ENCODE measurements around the gene PSMA7.
"Not testable (repeated sequence)": the region's sequence is repeated elsewhere in the genome, so short reads cannot be mapped to it uniquely, and the experiment has no call there.

The PSMA7 gene

DNA sequence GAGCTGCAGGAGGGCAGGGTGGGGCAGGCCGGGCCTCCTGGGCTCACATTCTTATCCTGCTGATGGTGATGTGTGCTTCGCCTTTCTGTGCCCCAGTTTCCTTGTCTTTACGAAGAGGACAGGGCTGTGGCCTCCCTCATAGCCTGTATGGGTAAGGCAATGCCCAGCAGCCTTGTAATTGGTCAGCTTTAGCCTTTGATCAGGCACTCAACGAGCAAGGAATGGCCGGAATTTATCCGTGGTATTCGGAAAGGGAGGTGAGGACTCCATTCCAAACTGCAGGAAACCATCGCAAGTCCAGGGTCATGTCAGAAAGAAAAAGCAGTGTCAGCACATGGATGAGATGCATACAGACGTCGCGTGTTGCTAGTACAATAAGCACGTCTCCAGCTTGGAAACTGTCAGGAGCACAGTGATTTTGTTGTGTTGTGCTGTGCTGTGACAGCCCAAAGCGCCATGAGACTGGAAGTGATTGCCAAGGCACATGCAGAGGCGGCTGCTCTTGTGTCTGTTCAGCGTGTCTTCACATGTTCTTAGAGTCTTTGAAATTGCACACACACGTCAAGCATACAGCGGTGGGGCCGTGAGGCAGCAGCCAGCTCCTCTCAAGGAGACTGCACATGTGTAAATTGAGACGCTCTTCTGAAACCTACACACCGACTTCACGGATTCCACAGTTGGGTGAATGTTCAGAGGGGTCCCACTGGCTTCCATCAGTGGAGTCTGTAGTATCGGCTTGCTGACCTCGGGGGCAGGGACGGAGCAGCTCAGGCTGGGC lies 6.5 kb upstream of the PSMA7 start:
- no peak overlapping the region for H3K27ac ChIP-seq
- TF ChIP-seq, protein P1, sequence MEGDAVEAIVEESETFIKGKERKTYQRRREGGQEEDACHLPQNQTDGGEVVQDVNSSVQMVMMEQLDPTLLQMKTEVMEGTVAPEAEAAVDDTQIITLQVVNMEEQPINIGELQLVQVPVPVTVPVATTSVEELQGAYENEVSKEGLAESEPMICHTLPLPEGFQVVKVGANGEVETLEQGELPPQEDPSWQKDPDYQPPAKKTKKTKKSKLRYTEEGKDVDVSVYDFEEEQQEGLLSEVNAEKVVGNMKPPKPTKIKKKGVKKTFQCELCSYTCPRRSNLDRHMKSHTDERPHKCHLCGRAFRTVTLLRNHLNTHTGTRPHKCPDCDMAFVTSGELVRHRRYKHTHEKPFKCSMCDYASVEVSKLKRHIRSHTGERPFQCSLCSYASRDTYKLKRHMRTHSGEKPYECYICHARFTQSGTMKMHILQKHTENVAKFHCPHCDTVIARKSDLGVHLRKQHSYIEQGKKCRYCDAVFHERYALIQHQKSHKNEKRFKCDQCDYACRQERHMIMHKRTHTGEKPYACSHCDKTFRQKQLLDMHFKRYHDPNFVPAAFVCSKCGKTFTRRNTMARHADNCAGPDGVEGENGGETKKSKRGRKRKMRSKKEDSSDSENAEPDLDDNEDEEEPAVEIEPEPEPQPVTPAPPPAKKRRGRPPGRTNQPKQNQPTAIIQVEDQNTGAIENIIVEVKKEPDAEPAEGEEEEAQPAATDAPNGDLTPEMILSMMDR (conservative IDR thresholded peaks at IDR 0.05), result no peak
- TF ChIP-seq ZFX (IDR thresholded peaks at IDR 0.05), result no peak

DNA sequence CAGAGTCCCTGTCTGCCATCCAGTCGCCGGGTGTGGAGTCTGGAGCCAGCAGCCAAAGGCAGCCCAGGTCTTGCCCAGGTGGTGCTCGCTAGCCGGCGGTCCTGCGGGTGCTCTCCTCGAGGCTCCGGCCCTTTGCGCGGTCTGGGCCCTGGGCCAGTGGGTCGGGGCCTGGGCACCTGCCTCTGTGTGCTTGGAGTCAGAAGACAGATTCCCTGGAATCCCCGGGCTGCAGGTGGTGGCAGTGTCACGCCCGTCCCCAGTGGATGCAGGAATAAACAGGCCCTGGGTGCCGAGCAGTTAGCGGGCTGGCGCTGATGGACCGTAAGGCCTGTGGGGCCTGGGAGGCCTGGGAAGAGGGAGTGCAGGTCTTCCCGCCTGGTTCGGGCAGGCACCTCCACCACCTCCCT lies 5.7 kb upstream of the PSMA7 start:
- H3K27ac ChIP-seq, result no peak overlapping the region
- TF ChIP-seq ZFX (IDR thresholded peaks at IDR 0.05), result no peak
- TF ChIP-seq, protein P1 (conservative IDR thresholded peaks at IDR 0.05), result no peak

DNA sequence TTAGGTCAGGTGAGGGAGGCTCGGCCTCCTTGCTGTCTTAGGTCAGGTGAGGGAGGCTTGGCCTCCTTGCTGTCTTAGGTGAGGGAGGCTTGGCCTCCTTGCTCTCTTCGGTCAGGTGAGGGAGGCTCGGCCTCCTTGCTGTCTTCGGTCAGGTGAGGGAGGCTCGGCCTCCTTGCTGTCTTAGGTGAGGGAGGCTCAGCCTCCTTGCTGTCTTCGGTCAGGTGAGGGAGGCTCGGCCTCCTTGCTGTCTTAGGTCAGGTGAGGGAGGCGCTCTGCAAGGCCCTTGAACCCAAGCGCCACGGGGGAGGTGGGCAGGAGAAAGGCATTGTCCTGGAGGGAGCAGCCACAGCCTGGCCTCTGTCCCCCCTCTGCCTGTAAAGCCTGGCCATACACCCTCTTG lies 5.2 kb upstream of the PSMA7 start:
- H3K27ac ChIP-seq, result not testable (repeated sequence)

DNA sequence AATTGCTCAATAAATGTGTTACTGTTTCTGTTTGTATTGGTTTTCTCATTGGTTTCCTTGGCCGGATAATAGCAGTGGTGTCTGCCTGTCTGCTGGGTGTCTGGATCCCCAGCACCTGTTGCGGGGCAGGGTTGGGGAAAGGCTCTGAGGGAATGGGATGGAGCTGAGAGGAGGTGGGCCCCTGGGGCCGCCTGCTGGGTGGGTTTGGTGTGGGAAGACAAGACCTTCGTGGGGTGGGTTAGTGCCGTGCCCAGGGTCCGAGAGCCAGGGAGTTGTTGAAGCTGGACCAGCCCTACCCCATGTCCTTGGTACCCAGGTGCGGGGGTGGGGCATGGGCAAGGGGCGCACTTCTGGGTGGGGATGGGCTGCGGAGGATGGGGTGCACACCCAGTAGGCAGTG lies 4.3 kb upstream of the PSMA7 start:
- TF ChIP-seq, protein P1 (conservative IDR thresholded peaks at IDR 0.05), result no peak
- no peak for TF ChIP-seq ZFX (IDR thresholded peaks at IDR 0.05)
- H3K27ac ChIP-seq, result no peak overlapping the region

DNA sequence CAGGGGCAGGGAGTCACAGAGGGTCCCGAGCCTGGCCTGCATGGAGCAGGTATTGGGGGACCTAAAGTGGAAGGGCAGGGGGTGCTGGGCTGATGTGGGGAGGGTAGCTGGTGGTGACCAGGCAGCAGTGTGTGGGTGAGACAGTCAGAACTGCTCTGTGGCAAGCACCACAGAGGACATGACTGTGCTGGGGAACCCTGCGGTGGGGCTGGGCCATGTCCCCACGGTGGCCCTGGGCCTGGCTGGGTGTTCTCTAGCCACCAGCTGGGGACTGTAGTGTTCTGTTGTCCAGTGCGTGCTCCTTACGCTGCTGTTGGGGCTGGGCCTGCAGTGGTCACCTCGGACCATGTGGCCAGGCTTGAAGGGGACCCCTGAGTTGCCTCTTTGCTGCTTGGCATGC lies 3.9 kb upstream of the PSMA7 start:
- TF ChIP-seq, protein P1 (conservative IDR thresholded peaks at IDR 0.05), result no peak
- TF ChIP-seq ZFX (IDR thresholded peaks at IDR 0.05), result no peak
- no peak overlapping the region for H3K27ac ChIP-seq

DNA sequence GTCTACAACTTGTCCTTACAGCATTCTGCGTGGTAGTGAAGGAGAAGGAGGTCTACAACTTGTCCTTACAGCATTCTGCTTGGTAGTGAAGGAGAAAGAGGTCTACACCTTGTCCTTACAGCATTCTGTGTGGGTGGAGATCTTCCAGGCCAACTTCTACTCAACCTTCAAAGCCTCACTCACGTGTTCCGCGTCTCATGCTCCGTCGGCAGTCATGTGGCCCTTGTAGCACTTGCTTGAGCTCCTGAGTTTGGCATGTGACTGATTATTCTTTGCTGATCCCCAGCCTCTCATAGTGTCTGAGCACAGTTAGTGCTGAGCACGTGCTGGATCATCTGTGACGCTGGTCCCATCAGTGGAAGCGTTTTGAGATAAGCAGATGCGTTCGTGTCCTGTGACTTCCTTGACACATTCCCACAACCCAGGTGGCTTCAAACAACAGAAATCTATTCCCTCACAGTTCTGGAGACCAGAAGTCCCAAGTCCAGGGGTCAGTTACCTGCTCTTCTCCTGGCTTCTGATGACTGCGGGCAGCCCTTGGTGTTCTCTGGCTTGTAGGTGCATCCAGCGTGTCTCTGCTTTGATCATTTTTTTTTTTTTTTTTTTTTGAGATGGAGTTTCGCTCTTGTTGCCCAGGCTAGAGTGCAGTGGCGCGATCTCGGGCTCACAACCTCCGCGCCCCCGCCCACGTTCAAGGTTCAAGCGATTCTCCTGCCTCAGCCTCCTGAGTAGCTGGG lies 3.0 kb upstream of the PSMA7 start:
- TF ChIP-seq, protein P1 (conservative IDR thresholded peaks at IDR 0.05), result no peak
- no peak for TF ChIP-seq ZFX (IDR thresholded peaks at IDR 0.05)
- no peak overlapping the region for H3K27ac ChIP-seq

DNA sequence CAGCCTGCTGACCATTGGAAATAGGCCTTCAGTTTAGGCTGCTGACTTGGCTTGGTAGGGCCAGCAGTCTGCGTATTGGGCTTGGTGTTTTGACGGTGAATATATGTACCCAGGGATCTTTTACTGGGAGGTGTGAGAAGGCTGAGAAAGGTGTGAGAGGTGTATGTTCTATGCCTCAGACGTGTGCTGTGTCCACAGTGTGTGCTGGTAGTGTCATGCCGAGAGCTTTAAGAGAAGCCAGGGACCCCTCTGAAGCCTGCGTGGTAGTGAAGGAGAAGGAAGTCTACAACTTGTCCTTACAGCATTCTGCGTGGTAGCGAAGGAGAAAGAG lies 2.5 kb upstream of the PSMA7 start:
- no peak overlapping the region for H3K27ac ChIP-seq
- TF ChIP-seq ZFX (IDR thresholded peaks at IDR 0.05), result no peak
- TF ChIP-seq, protein P1 (conservative IDR thresholded peaks at IDR 0.05), result no peak
